HepG2 (cell line): Measurements from ENCODE around the gene MIDN. TPM values are rescaled to one million over a fixed set of nuclear protein-coding genes. Genes with fewer than 3 reads are reported as not detected.

Source experiments
- ATAC-seq: fragments of 200-7000 bp; cut with Tn5 transposase; 3 replicates; pipeline ENCODE4 v1.9.1; 2020; ENCODE audit warnings: mild to moderate bottlenecking, moderate library complexity
- BruUV-seq: library from RNA; stranded (reverse); fragments of 400-500 nt; replicated peaks from 2 replicates; lab custom pipeline; 2021; lab: Mats Ljungman, UMichigan
- CTCF ChIA-PET: fragments of 300-600 bp; formaldehyde crosslinking; extraction: SDS; loops from one replicate; lab custom pipeline; 2021; ENCODE audit warnings: low total read pairs, inconsistent platforms, low intra/inter-chr PET ratio; lab: Yijun Ruan, JAX
- POLR2A ChIA-PET: fragments of 350-600 bp; sonication (Branson Sonifier 250); formaldehyde crosslinking; loops from one replicate; lab custom pipeline; 2020; ENCODE audit warnings: antibody characterized with exemption, inconsistent platforms; lab: Yijun Ruan, JAX
- DNase-seq: peaks from one replicate; pipeline ENCODE4 v3.0.0-alpha.2; 2015; ENCODE audit warnings: low spot score
- FAIRE-seq: peaks from 3 replicates; lab custom pipeline; 2011; peaks lifted over from hg19 to GRCh38; lab: Jason Lieb, UNC
- H2AFZ ChIP-seq: one replicate; pipeline ENCODE4 v1.6.1; 2011; ENCODE audit warnings: low read length, inconsistent platforms
- H3K27ac ChIP-seq: fragments of 300-600 bp; 3 replicates; pipeline ENCODE4 v1.8.0; 2011; ENCODE audit warnings: mixed run types, mild to moderate bottlenecking, mixed read lengths, low read length, inconsistent platforms; ENCODE audit not compliant: insufficient read depth; ENCODE audit errors: extremely low read length
- H3K27me3 ChIP-seq, 2 experiments: fragments of 200-600 bp in 1 of 2; 2 replicates in 1 of 2; 3 replicates in 1 of 2; pipeline versions ENCODE4 v1.6.0 to v1.8.0; 2011; ENCODE audit warnings: low read length in 2 of 2, mild to moderate bottlenecking in 2 of 2, moderate library complexity in 2 of 2, inconsistent platforms in 1 of 2; ENCODE audit not compliant: insufficient read depth in 2 of 2, control insufficient read depth in 1 of 2
- H3K36me3 ChIP-seq, 2 experiments: fragments of 200-600 bp in 1 of 2; replicated peaks in 1 of 2; 2 replicates in 1 of 2; 3 replicates in 1 of 2; pipeline versions ENCODE4 v1.5.1 to v1.8.0; 2011; ENCODE audit warnings: low read length in 2 of 2, inconsistent platforms in 1 of 2; ENCODE audit not compliant: insufficient read depth in 2 of 2, control insufficient read depth in 1 of 2
- H3K4me1 ChIP-seq: 2 replicates; pipeline ENCODE4 v1.5.1; 2012; ENCODE audit warnings: low read length, inconsistent platforms; ENCODE audit not compliant: insufficient read depth
- H3K4me2 ChIP-seq: 2 replicates; pipeline ENCODE4 v1.6.0; 2011; ENCODE audit warnings: low read depth, low read length, inconsistent platforms
- H3K4me3 ChIP-seq, 3 experiments: fragments of 200-600 bp in 1 of 3; sonication (generic), shearing (Covaris generic) in 1 of 3; replicated peaks in 1 of 3; 2 replicates each; pipeline ENCODE4 v1.5.1; 2011 to 2016; ENCODE audit warnings: low read length in 3 of 3, inconsistent platforms in 2 of 3, low read depth in 2 of 3, mild to moderate bottlenecking in 2 of 3, control low read depth in 1 of 3, mixed read lengths in 1 of 3; ENCODE audit not compliant: insufficient read depth in 1 of 3
- H3K79me2 ChIP-seq: one replicate; pipeline ENCODE4 v1.6.1; 2011; ENCODE audit warnings: low read length, inconsistent platforms; ENCODE audit not compliant: insufficient read depth
- H3K9ac ChIP-seq: 2 replicates; pipeline ENCODE4 v1.6.0; 2011; ENCODE audit warnings: mild to moderate bottlenecking, low read depth, low read length, inconsistent platforms; ENCODE audit not compliant: insufficient read depth
- H3K9me3 ChIP-seq: 2 replicates; pipeline ENCODE4 v1.5.1; 2012; ENCODE audit warnings: mild to moderate bottlenecking, low read length
- H4K20me1 ChIP-seq: 2 replicates; pipeline ENCODE4 v1.6.0; 2011; ENCODE audit warnings: inconsistent platforms, mild to moderate bottlenecking, low read length, moderate library complexity; ENCODE audit not compliant: insufficient read depth
- ARID4A ChIP-seq: sonication (generic); formaldehyde crosslinking; IDR thresholded peaks from 2 replicates; pipeline ENCODE4 v1.5.0; 2020; ENCODE audit warnings: mild to moderate bottlenecking, missing genetic modification reagents, borderline replicate concordance
- NONO ChIP-seq, 2 experiments: fragments of 450-650 bp in 1 of 2; sonication (generic) in 1 of 2; formaldehyde crosslinking in 1 of 2; IDR thresholded peaks in 1 of 2; conservative IDR thresholded peaks in 1 of 2; 2 replicates each; pipeline versions ENCODE4 v1.6.1 to v1.8.0; 2017 to 2022; ENCODE audit warnings: mild to moderate bottlenecking in 1 of 2, missing genetic modification reagents in 1 of 2, moderate library complexity in 1 of 2
- THAP11 ChIP-seq: IDR thresholded peaks from 2 replicates; pipeline ENCODE4 v1.6.1; 2016; ENCODE audit warnings: missing biosample characterization, missing genetic modification reagents
- XRCC5 ChIP-seq: fragments of 200-400 bp; formaldehyde crosslinking; optimal IDR thresholded peaks from 2 replicates; pipeline ENCODE3; 2017; ENCODE audit warnings: mild to moderate bottlenecking, low read length
- ZFP91 ChIP-seq: sonication (generic); formaldehyde crosslinking; IDR thresholded peaks from 2 replicates; pipeline ENCODE4 v1.9.0; 2022; ENCODE audit warnings: missing genetic modification reagents, mild to moderate bottlenecking, borderline replicate concordance
- ZNF776 ChIP-seq: sonication (generic); formaldehyde crosslinking; IDR thresholded peaks from 2 replicates; pipeline ENCODE4 v1.4.0; 2020; ENCODE audit warnings: mild to moderate bottlenecking, missing genetic modification reagents
- WGBS: methylation state at CpG from one replicate; pipeline ENCODE4 v1.1.6; 2017; ENCODE audit warnings: low lambda C conversion rate; 5-methylcytosine and 5-hydroxymethylcytosine counted together
- in situ Hi-C: cut with HindIII; loops from 2 replicates; pipeline ENCODE4 v1.10.0; 2017; ENCODE audit warnings: low pct_unique_long_range_greater_than_20kb; ENCODE audit not compliant: extremely low pct_ligation_motif_present
- intact Hi-C: fragments of 100-400 bp; cut with micrococcal nuclease; formaldehyde crosslinking; loops from one replicate; pipeline ENCODE4 v1.10.0; 2022; ENCODE audit not compliant: unreplicated experiment
- polyA plus RNA-seq, 8 experiments: library from polyadenylated mRNA; depleted of rRNA in 3 of 8; stranded (reverse) in 7 of 8; unstranded in 1 of 8; fragments of >200 nt; fragmentation: Illumina TruSeq in 4 of 8; extraction: Trizol in 4 of 8; gene quantifications; 2 replicates each; pipeline versions ENCODE4 v1.2.1 to v1.2.3, GENCODE V29; 2011 to 2016; ENCODE audit warnings: low read depth in 4 of 8, missing spikeins in 1 of 8, mixed read lengths in 1 of 8; ENCODE audit not compliant: insufficient read depth in 1 of 8
- total RNA-seq, 5 experiments: library from RNA; depleted of rRNA; stranded (reverse); fragments of >200 nt; fragmentation: Illumina TruSeq; extraction: Trizol; gene quantifications; 2 replicates each; pipeline ENCODE4 v1.2.3, GENCODE V29; 2016; ENCODE audit warnings: low read depth in 1 of 5
- TF ChIP-seq, protein P1 (sequence below): sonication (generic); formaldehyde crosslinking; IDR thresholded peaks from 2 replicates; pipeline ENCODE4 v1.4.0; 2020; ENCODE audit warnings: missing genetic modification reagents

MIDN gene
- total and polyA plus RNA-seq, 2 of the 13 experiments (the other 11 are each of a cell fraction or from before 2014, with no cell fraction given) = 8.4 to 18.0 TPM

- no peak; the same call in 2 of the 3 replicates for ATAC-seq
Observed at GRCh38 chr19:1233115-1233667, 15.2 kb upstream of the MIDN start.

More at GRCh38 chr19:1233115-1233667, 15.2 kb upstream of the MIDN start:
- Histone ChIP-seq H3K4me2 (no peak overlapping the region), H3K9ac (no peak overlapping the region), H4K20me1 (no peaks in the 10 kb centered on the region), H3K36me3 (peaks cover 0 to 3% of the 10 kb centered on the region in 2 experiments; a peak in 1 of 5 replicates), H2AFZ (no peak overlapping the region), H3K27me3 (no peaks in the 10 kb centered on the region), H3K79me2 (no peaks in the 10 kb centered on the region), H3K9me3 (no peaks in the 10 kb centered on the region), H3K27ac (no peak overlapping the region), H3K4me1 (peaks cover 26% of the 10 kb centered on the region), H3K4me3 (no peak overlapping the region)
- ChIA-PET CTCF (no interaction called here), POLR2A (interaction anchor here (0.6 kb wide), 1 partner anchor 57 kb away, joined by 4 read pairs; no protein-coding TSS in a partner anchor)
- WGBS = 99% methylated on average over 11 of the region's 24 CpGs
- DNase-seq (no peak), FAIRE-seq (no peak)
- in situ Hi-C loops = no loop called here
- 0 out of 2 replicates have a peak, but pooled peaks have one; percentile 29 for TF ChIP-seq ZNF776 (CRISPR knock-in tag)
- TF ChIP-seq XRCC5 = no peak
- TF ChIP-seq NONO (IDR thresholded peaks at IDR 0.05) = no peak
- TF ChIP-seq NONO (CRISPR knock-in tag; conservative IDR thresholded peaks at IDR 0.05) = no peak
- no peak for TF ChIP-seq THAP11
- TF ChIP-seq ZFP91 (CRISPR knock-in tag) = peak; percentile 6; the same call in 1 of the 2 replicates
- TF ChIP-seq, protein P1, sequence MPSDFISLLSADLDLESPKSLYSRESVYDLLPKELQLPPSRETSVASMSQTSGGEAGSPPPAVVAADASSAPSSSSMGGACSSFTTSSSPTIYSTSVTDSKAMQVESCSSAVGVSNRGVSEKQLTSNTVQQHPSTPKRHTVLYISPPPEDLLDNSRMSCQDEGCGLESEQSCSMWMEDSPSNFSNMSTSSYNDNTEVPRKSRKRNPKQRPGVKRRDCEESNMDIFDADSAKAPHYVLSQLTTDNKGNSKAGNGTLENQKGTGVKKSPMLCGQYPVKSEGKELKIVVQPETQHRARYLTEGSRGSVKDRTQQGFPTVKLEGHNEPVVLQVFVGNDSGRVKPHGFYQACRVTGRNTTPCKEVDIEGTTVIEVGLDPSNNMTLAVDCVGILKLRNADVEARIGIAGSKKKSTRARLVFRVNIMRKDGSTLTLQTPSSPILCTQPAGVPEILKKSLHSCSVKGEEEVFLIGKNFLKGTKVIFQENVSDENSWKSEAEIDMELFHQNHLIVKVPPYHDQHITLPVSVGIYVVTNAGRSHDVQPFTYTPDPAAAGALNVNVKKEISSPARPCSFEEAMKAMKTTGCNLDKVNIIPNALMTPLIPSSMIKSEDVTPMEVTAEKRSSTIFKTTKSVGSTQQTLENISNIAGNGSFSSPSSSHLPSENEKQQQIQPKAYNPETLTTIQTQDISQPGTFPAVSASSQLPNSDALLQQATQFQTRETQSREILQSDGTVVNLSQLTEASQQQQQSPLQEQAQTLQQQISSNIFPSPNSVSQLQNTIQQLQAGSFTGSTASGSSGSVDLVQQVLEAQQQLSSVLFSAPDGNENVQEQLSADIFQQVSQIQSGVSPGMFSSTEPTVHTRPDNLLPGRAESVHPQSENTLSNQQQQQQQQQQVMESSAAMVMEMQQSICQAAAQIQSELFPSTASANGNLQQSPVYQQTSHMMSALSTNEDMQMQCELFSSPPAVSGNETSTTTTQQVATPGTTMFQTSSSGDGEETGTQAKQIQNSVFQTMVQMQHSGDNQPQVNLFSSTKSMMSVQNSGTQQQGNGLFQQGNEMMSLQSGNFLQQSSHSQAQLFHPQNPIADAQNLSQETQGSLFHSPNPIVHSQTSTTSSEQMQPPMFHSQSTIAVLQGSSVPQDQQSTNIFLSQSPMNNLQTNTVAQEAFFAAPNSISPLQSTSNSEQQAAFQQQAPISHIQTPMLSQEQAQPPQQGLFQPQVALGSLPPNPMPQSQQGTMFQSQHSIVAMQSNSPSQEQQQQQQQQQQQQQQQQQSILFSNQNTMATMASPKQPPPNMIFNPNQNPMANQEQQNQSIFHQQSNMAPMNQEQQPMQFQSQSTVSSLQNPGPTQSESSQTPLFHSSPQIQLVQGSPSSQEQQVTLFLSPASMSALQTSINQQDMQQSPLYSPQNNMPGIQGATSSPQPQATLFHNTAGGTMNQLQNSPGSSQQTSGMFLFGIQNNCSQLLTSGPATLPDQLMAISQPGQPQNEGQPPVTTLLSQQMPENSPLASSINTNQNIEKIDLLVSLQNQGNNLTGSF = no peak
- TF ChIP-seq ARID4A (CRISPR knock-in tag) = 0 out of 2 replicates have a peak, but pooled peaks have one; percentile 16
- no TSS peak for BruUV-seq
- intact Hi-C loops = no loop called here
